ENCODE data around the gene SLC4A4. TPM values are rescaled to one million over a fixed set of nuclear protein-coding genes. Genes with fewer than 3 reads are reported as not detected.

The SLC4A4 gene
- polyA plus RNA-seq, 1 of the 3 experiments (the other 2 are of a cell fraction) = not detected

GRCh38 chr4:71290476-71290875 is 48.3 kb upstream of the SLC4A4 start (continued):
- TF ChIP-seq USF2 (IDR thresholded peaks at IDR 0.05; ENCODE audit: borderline replicate concordance, low read depth, low read length) (no peak), MEF2A (IDR thresholded peaks at IDR 0.05; ENCODE audit: borderline replicate concordance, low read depth) (no peak), NRF1 (IDR thresholded peaks at IDR 0.05; ENCODE audit: low read depth, low read length) (no peak)

- H3K36me3 ChIP-seq (replicated peaks in 1 of 2; ENCODE audit: control insufficient read depth in 1 of 2, insufficient read depth in 2 of 2, low read length in 1 of 2) = no peaks in the 10 kb centered on the region
- H3K4me3 ChIP-seq (ENCODE audit: low read depth in 2 of 2, low read length in 1 of 2) = no peak overlapping the region
- H3K9me2 ChIP-seq = 0 out of 2 replicates have a peak, but pooled peaks cover 3% of the 10 kb centered on the region
- DNase-seq = no peak
- no peaks in the 10 kb centered on the region for H3K27me3 ChIP-seq (ENCODE audit: insufficient read depth)
- H4K20me1 ChIP-seq (ENCODE audit: insufficient read depth) = no peaks in the 10 kb centered on the region
- H3K4me1 ChIP-seq (ENCODE audit: control insufficient read depth in 1 of 2, insufficient read depth in 2 of 2, low read depth in 1 of 2, low read length in 1 of 2) = no peaks in the 10 kb centered on the region
- TF ChIP-seq SIN3A (IDR thresholded peaks at IDR 0.05; ENCODE audit: borderline replicate concordance, low read depth, low read length) (no peak), POLR2AphosphoS5 (IDR thresholded peaks at IDR 0.05; ENCODE audit: low read depth, low read length) (no peak), RCOR1 (IDR thresholded peaks at IDR 0.05; ENCODE audit: low read length) (no peak)
- TF ChIP-seq, protein P1, sequence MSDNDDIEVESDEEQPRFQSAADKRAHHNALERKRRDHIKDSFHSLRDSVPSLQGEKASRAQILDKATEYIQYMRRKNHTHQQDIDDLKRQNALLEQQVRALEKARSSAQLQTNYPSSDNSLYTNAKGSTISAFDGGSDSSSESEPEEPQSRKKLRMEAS (IDR thresholded peaks at IDR 0.05; ENCODE audit: low read depth) = no peak
- TF ChIP-seq, protein P2, sequence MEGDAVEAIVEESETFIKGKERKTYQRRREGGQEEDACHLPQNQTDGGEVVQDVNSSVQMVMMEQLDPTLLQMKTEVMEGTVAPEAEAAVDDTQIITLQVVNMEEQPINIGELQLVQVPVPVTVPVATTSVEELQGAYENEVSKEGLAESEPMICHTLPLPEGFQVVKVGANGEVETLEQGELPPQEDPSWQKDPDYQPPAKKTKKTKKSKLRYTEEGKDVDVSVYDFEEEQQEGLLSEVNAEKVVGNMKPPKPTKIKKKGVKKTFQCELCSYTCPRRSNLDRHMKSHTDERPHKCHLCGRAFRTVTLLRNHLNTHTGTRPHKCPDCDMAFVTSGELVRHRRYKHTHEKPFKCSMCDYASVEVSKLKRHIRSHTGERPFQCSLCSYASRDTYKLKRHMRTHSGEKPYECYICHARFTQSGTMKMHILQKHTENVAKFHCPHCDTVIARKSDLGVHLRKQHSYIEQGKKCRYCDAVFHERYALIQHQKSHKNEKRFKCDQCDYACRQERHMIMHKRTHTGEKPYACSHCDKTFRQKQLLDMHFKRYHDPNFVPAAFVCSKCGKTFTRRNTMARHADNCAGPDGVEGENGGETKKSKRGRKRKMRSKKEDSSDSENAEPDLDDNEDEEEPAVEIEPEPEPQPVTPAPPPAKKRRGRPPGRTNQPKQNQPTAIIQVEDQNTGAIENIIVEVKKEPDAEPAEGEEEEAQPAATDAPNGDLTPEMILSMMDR (IDR thresholded peaks at IDR 0.05) = no peak
- no peaks in the 10 kb centered on the region for H3F3A ChIP-seq (replicated peaks; ENCODE audit: insufficient read depth)
- CTCF ChIA-PET = no interaction called here
- H3K4me2 ChIP-seq = no peak overlapping the region
- no peak overlapping the region for H3K27ac ChIP-seq (ENCODE audit: low read depth in 2 of 2, low read length in 1 of 2)
- POLR2A ChIA-PET = no interaction called here
- H3K79me2 ChIP-seq (ENCODE audit: insufficient read depth) = no peaks in the 10 kb centered on the region
- no peak overlapping the region for H2AFZ ChIP-seq (ENCODE audit: low read depth)
- H3K9ac ChIP-seq = no peak overlapping the region
- WGBS (ENCODE audit: low lambda C conversion rate) = 8% methylated on average over 1 of the region's 1 CpG
- H3K9me3 ChIP-seq = no peaks in the 10 kb centered on the region
These were observed 46.6 kb upstream of the SLC4A4 start for GRCh38 chr4:71292228-71292627.

DNA sequence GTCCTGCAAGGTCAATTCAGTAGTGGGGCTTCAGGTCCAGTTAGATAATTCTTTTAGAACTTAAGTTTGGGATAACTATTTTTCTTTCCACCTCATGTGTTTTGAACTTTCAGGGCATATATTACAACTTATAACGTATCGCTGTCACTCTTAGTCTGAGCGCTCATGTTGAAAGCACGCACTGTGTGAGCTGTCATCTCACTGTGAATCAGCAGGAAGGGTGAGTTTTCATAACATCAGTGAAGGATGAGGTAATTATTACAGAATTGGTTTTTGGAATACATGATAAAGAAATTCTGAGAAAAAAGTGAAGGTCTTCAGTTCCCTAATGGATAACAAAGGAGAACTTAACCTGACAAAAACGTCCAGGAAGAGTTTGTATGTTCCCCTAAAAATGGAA is 45.1 kb upstream of the SLC4A4 start:
- H3K36me3 ChIP-seq (replicated peaks in 1 of 2; ENCODE audit: control insufficient read depth in 1 of 2, insufficient read depth in 2 of 2, low read length in 1 of 2) = no peaks in the 10 kb centered on the region
- H3K27ac ChIP-seq (ENCODE audit: low read depth in 2 of 2, low read length in 1 of 2) = no peak overlapping the region
- H2AFZ ChIP-seq (ENCODE audit: low read depth) = no peak overlapping the region
- H4K20me1 ChIP-seq (ENCODE audit: insufficient read depth) = no peaks in the 10 kb centered on the region
- no peak overlapping the region for H3K4me2 ChIP-seq
- no peak overlapping the region for H3K9ac ChIP-seq
- H3K9me2 ChIP-seq = 0 out of 2 replicates have a peak, but pooled peaks cover 3% of the 10 kb centered on the region
- H3F3A ChIP-seq (replicated peaks; ENCODE audit: insufficient read depth) = no peaks in the 10 kb centered on the region
- 60% methylated on average over 5 of the region's 5 CpGs for WGBS (ENCODE audit: low lambda C conversion rate)
- ChIA-PET POLR2A (no interaction called here), CTCF (no interaction called here)
- no peak for DNase-seq
- H3K4me1 ChIP-seq (ENCODE audit: control insufficient read depth in 1 of 2, insufficient read depth in 2 of 2, low read depth in 1 of 2, low read length in 1 of 2) = no peaks in the 10 kb centered on the region
- H3K9me3 ChIP-seq = no peaks in the 10 kb centered on the region
- no peak overlapping the region for H3K4me3 ChIP-seq (ENCODE audit: low read depth in 2 of 2, low read length in 1 of 2)
- H3K27me3 ChIP-seq (ENCODE audit: insufficient read depth) = no peaks in the 10 kb centered on the region
- no peaks in the 10 kb centered on the region for H3K79me2 ChIP-seq (ENCODE audit: insufficient read depth)
- TF ChIP-seq, protein P3, sequence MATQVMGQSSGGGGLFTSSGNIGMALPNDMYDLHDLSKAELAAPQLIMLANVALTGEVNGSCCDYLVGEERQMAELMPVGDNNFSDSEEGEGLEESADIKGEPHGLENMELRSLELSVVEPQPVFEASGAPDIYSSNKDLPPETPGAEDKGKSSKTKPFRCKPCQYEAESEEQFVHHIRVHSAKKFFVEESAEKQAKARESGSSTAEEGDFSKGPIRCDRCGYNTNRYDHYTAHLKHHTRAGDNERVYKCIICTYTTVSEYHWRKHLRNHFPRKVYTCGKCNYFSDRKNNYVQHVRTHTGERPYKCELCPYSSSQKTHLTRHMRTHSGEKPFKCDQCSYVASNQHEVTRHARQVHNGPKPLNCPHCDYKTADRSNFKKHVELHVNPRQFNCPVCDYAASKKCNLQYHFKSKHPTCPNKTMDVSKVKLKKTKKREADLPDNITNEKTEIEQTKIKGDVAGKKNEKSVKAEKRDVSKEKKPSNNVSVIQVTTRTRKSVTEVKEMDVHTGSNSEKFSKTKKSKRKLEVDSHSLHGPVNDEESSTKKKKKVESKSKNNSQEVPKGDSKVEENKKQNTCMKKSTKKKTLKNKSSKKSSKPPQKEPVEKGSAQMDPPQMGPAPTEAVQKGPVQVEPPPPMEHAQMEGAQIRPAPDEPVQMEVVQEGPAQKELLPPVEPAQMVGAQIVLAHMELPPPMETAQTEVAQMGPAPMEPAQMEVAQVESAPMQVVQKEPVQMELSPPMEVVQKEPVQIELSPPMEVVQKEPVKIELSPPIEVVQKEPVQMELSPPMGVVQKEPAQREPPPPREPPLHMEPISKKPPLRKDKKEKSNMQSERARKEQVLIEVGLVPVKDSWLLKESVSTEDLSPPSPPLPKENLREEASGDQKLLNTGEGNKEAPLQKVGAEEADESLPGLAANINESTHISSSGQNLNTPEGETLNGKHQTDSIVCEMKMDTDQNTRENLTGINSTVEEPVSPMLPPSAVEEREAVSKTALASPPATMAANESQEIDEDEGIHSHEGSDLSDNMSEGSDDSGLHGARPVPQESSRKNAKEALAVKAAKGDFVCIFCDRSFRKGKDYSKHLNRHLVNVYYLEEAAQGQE (IDR thresholded peaks at IDR 0.05; ENCODE audit: low read depth, low read length) = no peak
- no peak for TF ChIP-seq SIN3A (IDR thresholded peaks at IDR 0.05; ENCODE audit: borderline replicate concordance, low read depth, low read length)
- TF ChIP-seq POLR2AphosphoS5 (IDR thresholded peaks at IDR 0.05; ENCODE audit: low read depth, low read length) = no peak
- no peak for TF ChIP-seq YY1 (IDR thresholded peaks at IDR 0.05; ENCODE audit: low read depth)
- TF ChIP-seq ELF1 (IDR thresholded peaks at IDR 0.05) = no peak
- no peak for TF ChIP-seq EZH2phosphoT487 (IDR thresholded peaks at IDR 0.05; ENCODE audit: borderline replicate concordance, low read depth)
- no peak for TF ChIP-seq PBX3 (IDR thresholded peaks at IDR 0.05)
- no peak for TF ChIP-seq IRF3 (IDR thresholded peaks at IDR 0.05; ENCODE audit: low read depth, low read length)
- TF ChIP-seq FOSL2 (IDR thresholded peaks at IDR 0.05; ENCODE audit: borderline replicate concordance, low read depth) = no peak
- TF ChIP-seq USF2 (IDR thresholded peaks at IDR 0.05; ENCODE audit: borderline replicate concordance, low read depth, low read length) = no peak
